ENCODE measurements around the gene ATP12A. TPM values are rescaled to one million over a fixed set of nuclear protein-coding genes. Genes with fewer than 3 reads are reported as not detected.

Gene ATP12A
- total RNA-seq, 2 experiments from 2014 or later = 0.07 to 0.10 TPM

GRCh38 chr13:24668511-24668910 is 11.7 kb upstream of the ATP12A start:
- CTCF ChIA-PET = interaction anchor here (0.6 kb wide), 1 partner anchor 248 kb away, joined by 3 read pairs; no protein-coding TSS in a partner anchor
- Mint-ChIP-seq H3K36me3 (no peaks in the 10 kb centered on the region), H3K4me3 (no peak overlapping the region), H3K27me3 (peaks cover 8% of the 10 kb centered on the region), H3K9me3 (no peaks in the 10 kb centered on the region), H3K4me1 (ENCODE audit: low read depth) (peaks cover 10% of the 10 kb centered on the region), H3K27ac (no peak overlapping the region)
- POLR2A ChIA-PET = no interaction called here
- DNase-seq = no peak
- intact Hi-C loops (cut with micrococcal nuclease) = no loop called here

- CTCF ChIA-PET = interaction anchor here (0.6 to 1.2 kb wide), 2 partner anchors 14 to 247 kb away, joined by 3 to 4 read pairs; no protein-coding TSS in a partner anchor
- intact Hi-C loops (cut with micrococcal nuclease) = no loop called here
- no peak overlapping the region for H3K27ac Mint-ChIP-seq
These were observed 11.1 kb upstream of the ATP12A start for GRCh38 chr13:24668955-24669582.

GRCh38 chr13:24670174-24670573 is 10.0 kb upstream of the ATP12A start:
- H3K27ac Mint-ChIP-seq = no peak overlapping the region
- POLR2A ChIA-PET = no interaction called here
- no peaks in the 10 kb centered on the region for H3K36me3 Mint-ChIP-seq
- H3K4me3 Mint-ChIP-seq = no peak overlapping the region
- no peaks in the 10 kb centered on the region for H3K9me3 Mint-ChIP-seq
- intact Hi-C loops (cut with micrococcal nuclease) = loop anchor here (2.0 kb wide), 2 partner anchors 63 to 89 kb away; no protein-coding TSS in a partner anchor
- CTCF ChIA-PET = interaction anchor here (0.6 to 1.6 kb wide), 6 partner anchors 11 to 89 kb away, joined by 3 to 14 read pairs (median 4); no protein-coding TSS in a partner anchor
- H3K27me3 Mint-ChIP-seq = peaks cover 12% of the 10 kb centered on the region
- no peak for DNase-seq
- peaks cover 10% of the 10 kb centered on the region for H3K4me1 Mint-ChIP-seq (ENCODE audit: low read depth)

More at GRCh38 chr13:24668955-24669582, 11.1 kb upstream of the ATP12A start:
- POLR2A ChIA-PET = no interaction called here
- no peak overlapping the region for H3K4me3 Mint-ChIP-seq
- no peak for DNase-seq
- peaks cover 8% of the 10 kb centered on the region for H3K27me3 Mint-ChIP-seq
- H3K36me3 Mint-ChIP-seq = no peaks in the 10 kb centered on the region
- peaks cover 10% of the 10 kb centered on the region for H3K4me1 Mint-ChIP-seq (ENCODE audit: low read depth)
- no peaks in the 10 kb centered on the region for H3K9me3 Mint-ChIP-seq

GRCh38 chr13:24670961-24671381 is 9.2 kb upstream of the ATP12A start:
- H3K4me1 Mint-ChIP-seq (ENCODE audit: low read depth) = peaks cover 10% of the 10 kb centered on the region
- POLR2A ChIA-PET = no interaction called here

GRCh38 chr13:24671386-24672113 is 8.7 kb upstream of the ATP12A start:
- intact Hi-C loops (cut with micrococcal nuclease) = loop anchor here (2.0 kb wide), 2 partner anchors 65 to 91 kb away; no protein-coding TSS in a partner anchor
- H3K27me3 Mint-ChIP-seq = peaks cover 12% of the 10 kb centered on the region
- DNase-seq = no peak
- no peak overlapping the region for H3K4me3 Mint-ChIP-seq
- ChIA-PET POLR2A (no interaction called here), CTCF (interaction anchor here (0.6 to 3.3 kb wide), 9 partner anchors 12 to 301 kb away, joined by 3 to 30 read pairs (median 3); no protein-coding TSS in a partner anchor)
- no peaks in the 10 kb centered on the region for H3K36me3 Mint-ChIP-seq
- H3K9me3 Mint-ChIP-seq = no peaks in the 10 kb centered on the region
- H3K4me1 Mint-ChIP-seq (ENCODE audit: low read depth) = peaks cover 10% of the 10 kb centered on the region
- no peak overlapping the region for H3K27ac Mint-ChIP-seq

More at GRCh38 chr13:24670961-24671381, 9.2 kb upstream of the ATP12A start:
- Mint-ChIP-seq H3K27me3 (peaks cover 12% of the 10 kb centered on the region), H3K36me3 (no peaks in the 10 kb centered on the region), H3K9me3 (no peaks in the 10 kb centered on the region), H3K27ac (no peak overlapping the region), H3K4me3 (no peak overlapping the region)
- DNase-seq = peak; percentile 24
- CTCF ChIA-PET = interaction anchor here (1.1 to 3.3 kb wide), 4 partner anchors 12 to 65 kb away, joined by 4 to 30 read pairs (median 10); no protein-coding TSS in a partner anchor
- intact Hi-C loops (cut with micrococcal nuclease) = loop anchor here (2.0 kb wide), 2 partner anchors 64 to 90 kb away; no protein-coding TSS in a partner anchor

GRCh38 chr13:24672141-24673132 is 7.8 kb upstream of the ATP12A start:
- Mint-ChIP-seq H3K27ac (no peak overlapping the region), H3K4me3 (no peak overlapping the region), H3K27me3 (peaks cover 19% of the 10 kb centered on the region), H3K4me1 (ENCODE audit: low read depth) (peaks cover 10% of the 10 kb centered on the region), H3K9me3 (no peaks in the 10 kb centered on the region), H3K36me3 (no peaks in the 10 kb centered on the region)
- intact Hi-C loops (cut with micrococcal nuclease) = no loop called here
- CTCF ChIA-PET = interaction anchor here (0.6 to 3.3 kb wide), 15 partner anchors 11 to 323 kb away, joined by 3 to 30 read pairs (median 3); no protein-coding TSS in a partner anchor
- POLR2A ChIA-PET = interaction anchor here (0.7 kb wide), 1 partner anchor 47 kb away, joined by 3 read pairs; no protein-coding TSS in a partner anchor
- DNase-seq = no peak

- Mint-ChIP-seq H3K36me3 (no peaks in the 10 kb centered on the region), H3K27me3 (peaks cover 39% of the 10 kb centered on the region), H3K4me3 (no peak overlapping the region), H3K27ac (no peak overlapping the region), H3K9me3 (no peaks in the 10 kb centered on the region), H3K4me1 (ENCODE audit: low read depth) (peaks cover 10% of the 10 kb centered on the region)
- ChIA-PET POLR2A (no interaction called here), CTCF (interaction anchor here (0.7 kb wide), 1 partner anchor 70 kb away, joined by 4 read pairs; no protein-coding TSS in a partner anchor)
- no peak for DNase-seq
- intact Hi-C loops (cut with micrococcal nuclease) = no loop called here
These were observed 4.2 kb upstream of the ATP12A start for GRCh38 chr13:24675806-24676570.

GRCh38 chr13:24678151-24678550 is 2.1 kb upstream of the ATP12A start:
- H3K4me1 Mint-ChIP-seq (ENCODE audit: low read depth) = peaks cover 5% of the 10 kb centered on the region
- no peaks in the 10 kb centered on the region for H3K9me3 Mint-ChIP-seq
- ChIA-PET CTCF (interaction anchor here (0.7 to 1.6 kb wide), 5 partner anchors 9 to 73 kb away, joined by 3 to 5 read pairs (median 5); no protein-coding TSS in a partner anchor), POLR2A (interaction anchor here (0.6 kb wide), 1 partner anchor 48 kb away, joined by 3 read pairs; no protein-coding TSS in a partner anchor)
- H3K36me3 Mint-ChIP-seq = no peaks in the 10 kb centered on the region
- no peak for DNase-seq
- H3K27me3 Mint-ChIP-seq = peaks cover 42% of the 10 kb centered on the region
- H3K27ac Mint-ChIP-seq = no peak overlapping the region
- intact Hi-C loops (cut with micrococcal nuclease) = no loop called here
- no peak overlapping the region for H3K4me3 Mint-ChIP-seq

GRCh38 chr13:24679686-24680085 is 522 bp upstream of the ATP12A start:
- Mint-ChIP-seq H3K4me1 (ENCODE audit: low read depth) (peaks cover 19% of the 10 kb centered on the region), H3K9me3 (no peaks in the 10 kb centered on the region), H3K4me3 (peak overlapping the region; percentile 57), H3K36me3 (no peaks in the 10 kb centered on the region), H3K27me3 (peaks cover 37% of the 10 kb centered on the region), H3K27ac (no peak overlapping the region)
- DNase-seq = no peak
- intact Hi-C loops (cut with micrococcal nuclease) = loop anchor here (5.0 kb wide), 2 partner anchors 318 to 407 kb away; no protein-coding TSS in a partner anchor
- ChIA-PET POLR2A (no interaction called here), CTCF (interaction anchor here (1.3 to 1.5 kb wide), 2 partner anchors 14 to 23 kb away, joined by 6 read pairs; no protein-coding TSS in a partner anchor)

GRCh38 chr13:24680921-24681604 is 855 bp downstream of the ATP12A start:
- no peaks in the 10 kb centered on the region for H3K36me3 Mint-ChIP-seq
- intact Hi-C loops (cut with micrococcal nuclease) = loop anchor here (5.0 kb wide), 2 partner anchors 316 to 409 kb away; no protein-coding TSS in a partner anchor
- DNase-seq = no peak
- H3K27me3 Mint-ChIP-seq = peaks cover 37% of the 10 kb centered on the region
- peaks cover 30% of the 10 kb centered on the region for H3K4me1 Mint-ChIP-seq (ENCODE audit: low read depth)
- CTCF ChIA-PET = interaction anchor here (1.1 to 1.5 kb wide), 3 partner anchors 12 to 53 kb away, joined by 3 to 6 read pairs (median 6); no protein-coding TSS in a partner anchor
- no peak overlapping the region for H3K4me3 Mint-ChIP-seq
- POLR2A ChIA-PET = no interaction called here
- H3K9me3 Mint-ChIP-seq = no peaks in the 10 kb centered on the region
- no peak overlapping the region for H3K27ac Mint-ChIP-seq

Measured in activated CD4-positive, alpha-beta memory T cell treated with anti-CD3 and anti-CD28 coated beads for 36 hours (primary cell).